ENCODE measurements around the gene IL24.

IL24 gene

GRCh38 chr1:206929524-206929923 lies 32.3 kb downstream of the IL24 start:
- no peak for DNase-seq

GRCh38 chr1:206930210-206930798 lies 33.1 kb downstream of the IL24 start:
- no peak for DNase-seq

- DNase-seq = no peak
These were observed 34.5 kb downstream of the IL24 start for GRCh38 chr1:206931709-206932108.

- DNase-seq = no peak
These were observed 34.9 kb downstream of the IL24 start for GRCh38 chr1:206932177-206932576.

GRCh38 chr1:206933333-206933945 lies 36.2 kb downstream of the IL24 start:
- DNase-seq = peak; percentile 25

GRCh38 chr1:206935491-206936067 lies 38.3 kb downstream of the IL24 start:
- DNase-seq = no peak

GRCh38 chr1:206937425-206937824 lies 40.2 kb downstream of the IL24 start:
- DNase-seq = no peak

- no peak for DNase-seq
These were observed 41.9 kb downstream of the IL24 start for GRCh38 chr1:206939131-206939530.

GRCh38 chr1:206939841-206940587 lies 42.8 kb downstream of the IL24 start:
- no peak for DNase-seq

- DNase-seq = no peak
These were observed 43.3 kb downstream of the IL24 start for GRCh38 chr1:206940588-206940936.

- no peak for DNase-seq
These were observed 44.6 kb downstream of the IL24 start for GRCh38 chr1:206941766-206942418.

- peak; percentile 61 for DNase-seq
These were observed 47.5 kb downstream of the IL24 start for GRCh38 chr1:206944703-206945102.

- no peak for DNase-seq
These were observed 48.5 kb downstream of the IL24 start for GRCh38 chr1:206945779-206946178.

GRCh38 chr1:206946261-206946660 lies 49.0 kb downstream of the IL24 start, which contains the start of gene PIGR:
Gene PIGR (minus strand): TSS chr1:206946466. CDS start chr1:206940531, 5,935 bp downstream.
- DNase-seq = no peak

- DNase-seq = no peak
These were observed 50.0 kb downstream of the IL24 start for GRCh38 chr1:206947255-206947654.

GRCh38 chr1:206949208-206949607 lies 52.0 kb downstream of the IL24 start:
- DNase-seq = no peak

GRCh38 chr1:206949641-206950040 lies 52.4 kb downstream of the IL24 start:
- no peak for DNase-seq

- DNase-seq = no peak
These were observed 54.3 kb downstream of the IL24 start for GRCh38 chr1:206951318-206952100.

- no peak for DNase-seq
These were observed 54.9 kb downstream of the IL24 start for GRCh38 chr1:206952171-206952570.

- DNase-seq = no peak
These were observed 55.9 kb downstream of the IL24 start for GRCh38 chr1:206953126-206953525.

- no peak for DNase-seq
These were observed 56.4 kb downstream of the IL24 start for GRCh38 chr1:206953626-206954025.
